ENCODE measurements around the gene CYP2A7. TPM values are rescaled to one million over a fixed set of nuclear protein-coding genes. Genes with fewer than 3 reads are reported as not detected.
A peak's percentile ranks its signal among the peaks of the same experiment; 100 is the strongest.
"Not testable (repeated sequence)": the region's sequence is repeated elsewhere in the genome, so short reads cannot be mapped to it uniquely, and the experiment has no call there.

The CYP2A7 gene
- total and polyA plus RNA-seq, 9 of the 15 experiments (the other 6 are each of a cell fraction or from before 2014, with no cell fraction given): 0.22 TPM; not detected in 8

- H3K27me3 ChIP-seq (ENCODE audit: control insufficient read depth in 2 of 2, insufficient read depth in 2 of 2, low read length in 2 of 2); BruUV-seq (replicated peaks); in situ Hi-C loops (cut with MboI); H3K36me3 ChIP-seq (ENCODE audit: control insufficient read depth, insufficient read depth, low read length); intact Hi-C loops (cut with micrococcal nuclease); H3K9me1 ChIP-seq (ENCODE audit: control insufficient read depth, insufficient read depth, low read length); H3K79me2 ChIP-seq (ENCODE audit: control insufficient read depth, insufficient read depth, low read length); H4K20me1 ChIP-seq (replicated peaks; ENCODE audit: control insufficient read depth, insufficient read depth, low read length); H3K9me3 ChIP-seq (replicated peaks; ENCODE audit: control insufficient read depth, insufficient read depth, low read depth, low read length); DNase-seq (ENCODE audit: extremely low read depth in 1 of 4, low spot score in 3 of 4); FAIRE-seq; H3K4me2 ChIP-seq (ENCODE audit: insufficient read depth, low read length); H3K9ac ChIP-seq (ENCODE audit: insufficient read depth in 1 of 2, low read depth in 2 of 2, low read length in 2 of 2); H3K4me3 ChIP-seq; H2AFZ ChIP-seq (ENCODE audit: low read depth, low read length); ATAC-seq; POLR2A ChIA-PET; H3K27ac ChIP-seq (ENCODE audit: extremely low read depth, low read depth, low read length); CTCF ChIA-PET (ENCODE audit: low intra/inter-chr PET ratio): not testable (repeated sequence)
- H3K4me1 ChIP-seq (replicated peaks in 1 of 2; ENCODE audit: control insufficient read depth in 2 of 2, insufficient read depth in 2 of 2, low read length in 2 of 2): peaks cover 0 to 14% of the 10 kb centered on the region in 2 experiments; a peak in 2 of 5 replicates
- WGBS (ENCODE audit: insufficient coverage, low coverage, missing lambda C conversion rate): 60% methylated on average over 6 of the region's 8 CpGs
These were observed 35.3 kb downstream of the CYP2A7 start for GRCh38 chr19:40846722-40847121.

- H3K9ac ChIP-seq (ENCODE audit: insufficient read depth in 1 of 2, low read depth in 2 of 2, low read length in 2 of 2); H3K9me1 ChIP-seq (ENCODE audit: control insufficient read depth, insufficient read depth, low read length); intact Hi-C loops (cut with micrococcal nuclease); H3K4me1 ChIP-seq (replicated peaks in 1 of 2; ENCODE audit: control insufficient read depth in 2 of 2, insufficient read depth in 2 of 2, low read length in 2 of 2); POLR2A ChIA-PET; H4K20me1 ChIP-seq (replicated peaks; ENCODE audit: control insufficient read depth, insufficient read depth, low read length); H3K9me3 ChIP-seq (replicated peaks; ENCODE audit: control insufficient read depth, insufficient read depth, low read depth, low read length); H3K27me3 ChIP-seq (ENCODE audit: control insufficient read depth in 2 of 2, insufficient read depth in 2 of 2, low read length in 2 of 2); H3K36me3 ChIP-seq (ENCODE audit: control insufficient read depth, insufficient read depth, low read length); BruUV-seq (replicated peaks); H3K79me2 ChIP-seq (ENCODE audit: control insufficient read depth, insufficient read depth, low read length); CTCF ChIA-PET (ENCODE audit: low intra/inter-chr PET ratio); H3K4me3 ChIP-seq; H3K27ac ChIP-seq (ENCODE audit: extremely low read depth, low read depth, low read length); in situ Hi-C loops (cut with MboI): not testable (repeated sequence)
- ATAC-seq (peak; percentile 96), FAIRE-seq (peak; percentile 80), DNase-seq (ENCODE audit: extremely low read depth in 1 of 4, low spot score in 3 of 4) (peak; percentile 35 to 66 (median 56))
- H2AFZ ChIP-seq (ENCODE audit: low read depth, low read length): peak overlapping the region; percentile 77
- H3K4me2 ChIP-seq (ENCODE audit: insufficient read depth, low read length): peak overlapping the region; percentile 41; the same call in 1 of the 2 replicates
- WGBS (ENCODE audit: insufficient coverage, low coverage, missing lambda C conversion rate): 12% methylated on average over 14 of the region's 19 CpGs
- TF ChIP-seq HDAC1 (IDR thresholded peaks at IDR 0.05) (peak in 1 of 2 experiments; percentile 36; a peak in 1 of 4 replicates), DPF2 (IDR thresholded peaks at IDR 0.05) (0 out of 2 replicates have a peak, but pooled peaks have one; percentile 29), ZNF592 (IDR thresholded peaks at IDR 0.05) (0 out of 2 replicates have a peak, but pooled peaks have one; percentile 26), RBFOX2 (IDR thresholded peaks at IDR 0.05; ENCODE audit: low read depth, low read length) (0 out of 2 replicates have a peak, but pooled peaks have one; percentile 37), E2F6 (IDR thresholded peaks at IDR 0.05; ENCODE audit: borderline replicate concordance in 1 of 2, extremely low read depth in 1 of 2, insufficient read depth in 1 of 2, insufficient read length in 1 of 2, low read depth in 1 of 2, low read length in 1 of 2, poor library complexity in 1 of 2, severe bottlenecking in 1 of 2) (peak in 1 of 2 experiments; percentile 12), ATF7 (IDR thresholded peaks at IDR 0.05) (0 out of 2 replicates have a peak, but pooled peaks have one; percentile 21), L3MBTL2 (IDR thresholded peaks at IDR 0.05) (peak; percentile 73; the same call in 1 of the 2 replicates)
These were observed 38.4 kb downstream of the CYP2A7 start for GRCh38 chr19:40843653-40844052.
